IMR-90 (cell line): Measurements from ENCODE around the gene SARS2. TPM values are rescaled to one million over a fixed set of nuclear protein-coding genes. Genes with fewer than 3 reads are reported as not detected.

Source experiments
- ATAC-seq: fragments of 200-7000 bp; cut with Tn5 transposase; 2 replicates; pipeline ENCODE4 v1.9.1; 2020; ENCODE audit warnings: low read depth, mild to moderate bottlenecking, moderate library complexity
- BruUV-seq: library from RNA; stranded (reverse); fragments of 400-500 nt; replicated peaks from 2 replicates; lab custom pipeline; 2021; lab: Mats Ljungman, UMichigan
- CTCF ChIA-PET: fragments of 300-600 bp; formaldehyde crosslinking; extraction: SDS; loops from one replicate; lab custom pipeline; 2021; ENCODE audit warnings: antibody characterized with exemption; lab: Yijun Ruan, JAX
- POLR2A ChIA-PET: fragments of 300-600 bp; sonication (Branson Sonifier 250); formaldehyde crosslinking; loops from one replicate; lab custom pipeline; 2022; ENCODE audit warnings: antibody characterized with exemption; ENCODE audit not compliant: unreplicated experiment; lab: Charles Lee
- DNase-seq: peaks from one replicate; pipeline ENCODE4 v3.0.0; 2013
- H2AFZ ChIP-seq: replicated peaks from 2 replicates; pipeline ENCODE3; 2013; ENCODE audit warnings: low read length, mild to moderate bottlenecking; ENCODE audit not compliant: poor library complexity
- H2AK5ac ChIP-seq: 2 replicates; pipeline ENCODE4 v1.6.1; 2013; ENCODE audit warnings: low read depth, low read length, inconsistent platforms
- H2AK9ac ChIP-seq: replicated peaks from 2 replicates; pipeline ENCODE3; 2013; ENCODE audit warnings: mild to moderate bottlenecking, low read depth, low read length, moderate library complexity; ENCODE audit not compliant: poor library complexity
- H2BK120ac ChIP-seq: 2 replicates; pipeline ENCODE4 v1.6.1; 2013; ENCODE audit warnings: low read depth, low read length, inconsistent platforms
- H2BK15ac ChIP-seq: 3 replicates; pipeline ENCODE4 v1.6.1; 2013; ENCODE audit warnings: low read depth, low read length, inconsistent platforms
- H2BK20ac ChIP-seq: 2 replicates; pipeline ENCODE4 v1.6.1; 2013; ENCODE audit warnings: low read depth, mild to moderate bottlenecking, inconsistent platforms, low read length, moderate library complexity
- H2BK5ac ChIP-seq: 2 replicates; pipeline ENCODE4 v1.6.1; 2013; ENCODE audit warnings: mild to moderate bottlenecking, low read depth, low read length, inconsistent platforms; ENCODE audit not compliant: poor library complexity, severe bottlenecking
- H3K14ac ChIP-seq: replicated peaks from 2 replicates; pipeline ENCODE4 v1.6.1; 2013; ENCODE audit warnings: low read depth, low read length, inconsistent platforms
- H3K18ac ChIP-seq: 2 replicates; pipeline ENCODE4 v1.6.1; 2013; ENCODE audit warnings: low read depth, low read length, control low read depth
- H3K23ac ChIP-seq: 2 replicates; pipeline ENCODE4 v1.6.1; 2013; ENCODE audit warnings: low read depth, low read length, inconsistent platforms
- H3K27ac ChIP-seq: 2 replicates; pipeline ENCODE4 v1.5.1; 2013; ENCODE audit warnings: mild to moderate bottlenecking, control low read depth, low read length; ENCODE audit not compliant: insufficient read depth
- H3K27me3 ChIP-seq: 2 replicates; pipeline ENCODE4 v1.6.1; 2013; ENCODE audit warnings: low read length; ENCODE audit not compliant: control insufficient read depth, insufficient read depth
- H3K36me3 ChIP-seq: 2 replicates; pipeline ENCODE4 v1.6.1; 2013; ENCODE audit warnings: low read length, mixed read lengths; ENCODE audit not compliant: control insufficient read depth, insufficient read depth
- H3K4ac ChIP-seq: 2 replicates; pipeline ENCODE4 v1.6.1; 2013; ENCODE audit warnings: low read depth, low read length, inconsistent platforms
- H3K4me1 ChIP-seq: 2 replicates; pipeline ENCODE4 v1.6.1; 2013; ENCODE audit warnings: low read length, mixed read lengths; ENCODE audit not compliant: control insufficient read depth, insufficient read depth
- H3K4me2 ChIP-seq: 2 replicates; pipeline ENCODE4 v1.6.1; 2013; ENCODE audit warnings: low read depth, mild to moderate bottlenecking, control low read depth, low read length, moderate library complexity
- H3K4me3 ChIP-seq: 2 replicates; pipeline ENCODE4 v1.5.1; 2013; ENCODE audit warnings: low read depth, mild to moderate bottlenecking, control low read depth, low read length, moderate library complexity; ENCODE audit not compliant: insufficient read depth
- H3K56ac ChIP-seq: 2 replicates; pipeline ENCODE4 v1.6.1; 2013; ENCODE audit warnings: low read length, inconsistent platforms; ENCODE audit not compliant: insufficient read depth; ENCODE audit errors: extremely low read depth
- H3K79me1 ChIP-seq, 2 experiments: 2 replicates each; pipeline ENCODE4 v1.6.1; 2013; ENCODE audit warnings: low read length in 2 of 2, inconsistent platforms in 1 of 2, low read depth in 1 of 2
- H3K9ac ChIP-seq: 2 replicates; pipeline ENCODE4 v1.6.1; 2013; ENCODE audit warnings: low read depth, low read length, control low read depth
- H3K9me1 ChIP-seq: 2 replicates; pipeline ENCODE4 v1.6.1; 2013; ENCODE audit warnings: low read length, inconsistent platforms; ENCODE audit not compliant: insufficient read depth
- H3K9me3 ChIP-seq: 2 replicates; pipeline ENCODE4 v1.6.1; 2013; ENCODE audit warnings: low read length; ENCODE audit not compliant: control insufficient read depth, insufficient read depth
- H4K20me1 ChIP-seq: 2 replicates; pipeline ENCODE4 v1.6.1; 2013; ENCODE audit warnings: low read length, inconsistent platforms; ENCODE audit not compliant: insufficient read depth
- H4K5ac ChIP-seq: 2 replicates; pipeline ENCODE4 v1.6.1; 2013; ENCODE audit warnings: mild to moderate bottlenecking, low read depth, low read length, control low read depth
- H4K8ac ChIP-seq, 2 experiments: 2 replicates each; pipeline ENCODE4 v1.6.1; 2013; ENCODE audit warnings: low read depth in 2 of 2, low read length in 2 of 2, control low read depth in 1 of 2, inconsistent platforms in 1 of 2
- H4K91ac ChIP-seq: 2 replicates; pipeline ENCODE4 v1.6.1; 2013; ENCODE audit warnings: low read depth, low read length, inconsistent platforms; ENCODE audit not compliant: insufficient read depth
- BHLHE40 ChIP-seq: fragments of 150-350 bp; IDR thresholded peaks from 2 replicates; pipeline ENCODE4 v1.6.1; 2016; ENCODE audit warnings: mild to moderate bottlenecking, low read depth, low read length
- CHD1 ChIP-seq: IDR thresholded peaks from 2 replicates; pipeline ENCODE4 v1.6.1; 2012; ENCODE audit warnings: low read depth, low read length, improper control_type of control experiment
- CTCF ChIP-seq: conservative IDR thresholded peaks from 2 replicates; pipeline ENCODE4 v1.5.1; 2012; ENCODE audit warnings: mild to moderate bottlenecking, low read depth, low read length, improper control_type of control experiment
- FOS ChIP-seq: fragments of 150-350 bp; IDR thresholded peaks from 2 replicates; pipeline ENCODE4 v1.6.1; 2016; ENCODE audit warnings: low read depth, low read length
- MAFK ChIP-seq: IDR thresholded peaks from 2 replicates; pipeline ENCODE4 v1.6.1; 2012; ENCODE audit warnings: low read depth, low read length, improper control_type of control experiment
- MAZ ChIP-seq: IDR thresholded peaks from 2 replicates; pipeline ENCODE4 v1.6.1; 2012; ENCODE audit warnings: low read depth, mild to moderate bottlenecking, low read length, improper control_type of control experiment, moderate library complexity, borderline replicate concordance
- MXI1 ChIP-seq: IDR thresholded peaks from 2 replicates; pipeline ENCODE4 v1.6.1; 2012; ENCODE audit warnings: low read depth, mild to moderate bottlenecking, low read length, moderate library complexity, borderline replicate concordance
- NFE2L2 ChIP-seq: fragments of 150-350 bp; IDR thresholded peaks from 2 replicates; pipeline ENCODE4 v1.6.1; 2016; ENCODE audit warnings: low read depth, mild to moderate bottlenecking, low read length
- POLR2A ChIP-seq: IDR thresholded peaks from 2 replicates; pipeline ENCODE4 v1.6.1; 2012; ENCODE audit warnings: mild to moderate bottlenecking, low read depth, low read length
- RAD21 ChIP-seq: IDR thresholded peaks from 2 replicates; pipeline ENCODE4 v1.6.1; 2012; ENCODE audit warnings: low read length, improper control_type of control experiment
- RCOR1 ChIP-seq: IDR thresholded peaks from 2 replicates; pipeline ENCODE4 v1.6.1; 2012; ENCODE audit warnings: mild to moderate bottlenecking, low read length, improper control_type of control experiment; ENCODE audit not compliant: insufficient replicate concordance
- SMC3 ChIP-seq: fragments of 150-350 bp; IDR thresholded peaks from 2 replicates; pipeline ENCODE4 v1.6.1; 2016; ENCODE audit warnings: low read depth, mild to moderate bottlenecking, antibody characterized with exemption, low read length, moderate library complexity
- USF2 ChIP-seq: fragments of 150-350 bp; IDR thresholded peaks from 2 replicates; pipeline ENCODE4 v1.6.1; 2017; ENCODE audit warnings: mild to moderate bottlenecking, antibody characterized with exemption, low read length, low read depth
- WGBS, 2 experiments: methylation state at CpG; one replicate each; pipeline versions ENCODE4 v1.1.5 to v1.1.7; 2013; ENCODE audit warnings: missing lambda C conversion rate in 2 of 2; ENCODE audit not compliant: insufficient read length in 1 of 2; ENCODE audit errors: extremely low coverage in 2 of 2; 5-methylcytosine and 5-hydroxymethylcytosine counted together
- dilution Hi-C: fragments of 300-500 bp; cut with HindIII; formaldehyde crosslinking; loops from one replicate; pipeline ENCODE4 v1.14.3; 2018; ENCODE audit warnings: low sequenced_read_pairs; ENCODE audit not compliant: unreplicated experiment
- in situ Hi-C: fragments of 300-500 bp; cut with MboI; formaldehyde crosslinking; loops from 3 replicates; pipeline ENCODE4 v1.14.3; 2019; ENCODE audit warnings: low sequenced_read_pairs, inconsistent platforms, mixed read lengths
- intact Hi-C: fragments of 100-400 bp; cut with micrococcal nuclease; formaldehyde crosslinking; loops from 2 replicates; pipeline ENCODE4 v1.10.0; 2022
- polyA plus RNA-seq, 3 experiments: library from polyadenylated mRNA; depleted of rRNA; stranded (reverse); fragments of >200 nt; gene quantifications; 2 replicates each; pipeline ENCODE4 v1.2.3, GENCODE V29; 2012; ENCODE audit warnings: low replicate concordance in 1 of 3
- total RNA-seq: library from RNA; depleted of rRNA; stranded (reverse); fragments of >200 nt; gene quantifications from 2 replicates; pipeline ENCODE4 v1.2.3, GENCODE V29; 2012
- TF ChIP-seq, protein P1 (sequence below): fragments of 150-350 bp; IDR thresholded peaks from 2 replicates; pipeline ENCODE4 v1.6.1; 2016; ENCODE audit warnings: low read depth, mild to moderate bottlenecking, low read length, moderate library complexity, borderline replicate concordance

Gene SARS2
- total and polyA plus RNA-seq, 2 of the 4 experiments (the other 2 are of a cell fraction) = 10.8 to 33.4 TPM

GRCh38 chr19:38889803-38890202, 40.8 kb downstream of the SARS2 start:
- Histone ChIP-seq H3K4ac (no peak overlapping the region), H3K9me3 (no peaks in the 10 kb centered on the region), H3K4me3 (no peak overlapping the region), H3K14ac (no peak overlapping the region), H2BK20ac (no peak overlapping the region), H3K36me3 (peaks cover 21% of the 10 kb centered on the region), H3K27ac (no peak overlapping the region), H2BK120ac (no peak overlapping the region), H2AK9ac (no peak overlapping the region), H4K5ac (no peak overlapping the region), H3K9ac (no peak overlapping the region), H2AK5ac (no peak overlapping the region), H3K4me2 (no peak overlapping the region), H3K27me3 (no peaks in the 10 kb centered on the region), H2AFZ (no peak overlapping the region), H3K79me1 (no peaks in the 10 kb centered on the region), H3K4me1 (no peaks in the 10 kb centered on the region), H4K8ac (no peak overlapping the region), H4K20me1 (no peaks in the 10 kb centered on the region; the same call in 1 of the 2 replicates), H4K91ac (no peak overlapping the region), H3K56ac (no peak overlapping the region), H3K9me1 (0 out of 2 replicates have a peak, but pooled peaks cover 2% of the 10 kb centered on the region), H3K18ac (no peak overlapping the region), H2BK15ac (no peak overlapping the region), H3K23ac (no peak overlapping the region), H2BK5ac (no peak overlapping the region)
- no peak for DNase-seq
- dilution Hi-C loops = no loop called here
- ChIA-PET CTCF (no interaction called here), POLR2A (no interaction called here)
- intact Hi-C loops = no loop called here
- ATAC-seq = no peak
- no CpG with 5 or more reads among the region's 8 CpGs for WGBS, 2 experiments
- BruUV-seq = no TSS peak
- in situ Hi-C loops = no loop called here
- TF ChIP-seq USF2 (no peak), SMC3 (no peak), BHLHE40 (no peak), MAFK (no peak), MAZ (no peak), NFE2L2 (no peak), CHD1 (no peak), POLR2A (no peak), MXI1 (no peak), RCOR1 (no peak), CTCF (no peak), FOS (no peak), RAD21 (no peak)
- TF ChIP-seq, protein P1, sequence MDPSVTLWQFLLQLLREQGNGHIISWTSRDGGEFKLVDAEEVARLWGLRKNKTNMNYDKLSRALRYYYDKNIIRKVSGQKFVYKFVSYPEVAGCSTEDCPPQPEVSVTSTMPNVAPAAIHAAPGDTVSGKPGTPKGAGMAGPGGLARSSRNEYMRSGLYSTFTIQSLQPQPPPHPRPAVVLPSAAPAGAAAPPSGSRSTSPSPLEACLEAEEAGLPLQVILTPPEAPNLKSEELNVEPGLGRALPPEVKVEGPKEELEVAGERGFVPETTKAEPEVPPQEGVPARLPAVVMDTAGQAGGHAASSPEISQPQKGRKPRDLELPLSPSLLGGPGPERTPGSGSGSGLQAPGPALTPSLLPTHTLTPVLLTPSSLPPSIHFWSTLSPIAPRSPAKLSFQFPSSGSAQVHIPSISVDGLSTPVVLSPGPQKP = no peak
